NCI-H524 treated with DMSO at 0.1 percent for 48 hours (cell line): ENCODE data around the gene P2RY11.

Experiments used
- DNase-seq: peaks from one replicate; lab custom pipeline; 2025; lab: John Stamatoyannopoulos, UW

The P2RY11 gene, protein sequence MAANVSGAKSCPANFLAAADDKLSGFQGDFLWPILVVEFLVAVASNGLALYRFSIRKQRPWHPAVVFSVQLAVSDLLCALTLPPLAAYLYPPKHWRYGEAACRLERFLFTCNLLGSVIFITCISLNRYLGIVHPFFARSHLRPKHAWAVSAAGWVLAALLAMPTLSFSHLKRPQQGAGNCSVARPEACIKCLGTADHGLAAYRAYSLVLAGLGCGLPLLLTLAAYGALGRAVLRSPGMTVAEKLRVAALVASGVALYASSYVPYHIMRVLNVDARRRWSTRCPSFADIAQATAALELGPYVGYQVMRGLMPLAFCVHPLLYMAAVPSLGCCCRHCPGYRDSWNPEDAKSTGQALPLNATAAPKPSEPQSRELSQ

DNA sequence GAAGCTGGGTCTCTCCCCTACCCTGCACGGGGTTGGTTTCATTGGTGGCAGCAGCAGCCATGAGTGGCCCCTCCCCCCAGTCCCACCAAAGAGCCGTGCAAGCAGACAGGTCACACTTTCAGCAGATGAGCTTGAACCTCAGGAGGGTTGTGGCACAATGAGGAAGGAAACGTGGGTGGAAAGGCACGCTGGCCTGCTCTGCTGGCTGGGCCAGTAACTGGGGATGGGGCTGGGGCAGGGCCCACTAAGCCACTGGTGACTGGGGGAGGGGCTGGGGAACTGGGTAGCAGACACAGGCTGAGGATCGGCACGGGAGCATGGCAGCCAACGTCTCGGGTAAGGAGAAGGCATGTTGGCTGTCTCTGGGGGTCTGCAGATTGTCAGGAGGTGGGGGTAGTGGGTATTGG lies at the start of gene P2RY11:
Gene P2RY11, plus strand, starts transcription at position 289 of the 407 bp plus-strand sequence. Its CDS starts 29 bp downstream, at position 318.
- DNase-seq: no peak

DNA sequence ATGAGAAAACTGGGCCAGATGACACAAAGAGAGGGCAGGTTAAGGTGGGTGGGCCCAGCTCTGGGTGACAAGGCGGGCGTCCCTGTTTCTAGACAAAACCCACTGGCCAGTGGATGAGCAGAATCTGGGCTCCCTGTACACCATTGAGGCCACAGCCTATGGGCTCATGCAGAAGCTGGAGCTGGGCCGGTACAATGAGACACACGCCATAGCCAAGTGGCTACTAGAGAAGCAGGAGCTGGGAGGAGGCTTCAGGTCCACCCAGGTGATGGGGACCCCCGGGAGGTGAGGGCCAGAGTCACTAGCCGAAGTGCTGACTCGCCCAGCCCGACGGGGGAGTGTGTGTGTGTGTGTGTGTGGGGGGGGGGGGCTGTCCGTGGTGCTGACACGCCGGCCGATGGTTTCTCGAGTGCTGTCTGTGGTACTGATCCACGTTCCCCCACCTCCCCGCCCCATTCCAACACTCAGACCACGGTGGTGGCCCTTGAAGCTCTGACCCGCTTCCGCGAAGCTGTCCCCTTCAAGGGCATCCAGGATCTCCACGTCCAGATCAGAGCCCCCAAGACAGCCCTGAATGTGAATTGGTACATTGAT lies 49.7 kb upstream of the P2RY11 start:
- no peak for DNase-seq

DNA sequence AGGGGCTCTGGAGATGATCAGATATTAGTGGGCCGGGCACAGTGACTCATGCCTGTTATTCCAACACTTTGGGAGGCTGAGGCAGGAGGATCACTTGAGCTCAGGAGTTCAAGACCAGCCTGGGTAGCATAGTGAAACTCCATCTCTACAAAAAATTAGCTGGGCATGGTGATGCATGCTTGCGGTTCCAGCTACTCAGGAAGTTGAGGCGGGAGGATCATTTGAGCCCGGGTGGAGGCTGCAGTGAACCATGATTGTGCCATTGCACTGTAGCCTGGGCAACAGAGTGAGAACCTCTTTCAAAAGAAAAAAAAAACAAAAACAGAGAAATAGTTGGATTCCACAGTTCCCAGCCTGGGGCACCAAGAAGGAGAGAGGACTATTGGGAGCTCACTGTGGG lies 43.3 kb upstream of the P2RY11 start:
- no peak for DNase-seq

DNA sequence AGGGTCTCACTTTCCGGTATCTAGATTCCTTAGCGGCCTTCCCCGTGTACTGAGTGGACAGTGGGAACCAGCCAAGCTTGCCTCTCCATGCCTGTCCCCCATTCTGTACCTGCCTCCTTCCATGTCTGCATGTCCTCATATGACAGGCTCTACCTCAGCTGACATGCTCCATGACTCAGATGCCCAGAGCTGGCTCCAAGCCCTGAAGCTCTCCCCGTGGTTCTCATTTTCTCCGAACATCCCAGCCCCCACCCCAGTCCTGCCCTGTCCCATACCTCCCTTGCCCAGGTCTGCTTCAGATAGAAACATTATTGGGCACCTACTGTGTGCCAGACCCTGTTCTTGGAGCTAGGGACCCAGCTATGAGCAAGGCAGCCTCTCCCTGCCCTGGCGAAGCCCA lies 42.4 kb upstream of the P2RY11 start:
- no peak for DNase-seq

DNA sequence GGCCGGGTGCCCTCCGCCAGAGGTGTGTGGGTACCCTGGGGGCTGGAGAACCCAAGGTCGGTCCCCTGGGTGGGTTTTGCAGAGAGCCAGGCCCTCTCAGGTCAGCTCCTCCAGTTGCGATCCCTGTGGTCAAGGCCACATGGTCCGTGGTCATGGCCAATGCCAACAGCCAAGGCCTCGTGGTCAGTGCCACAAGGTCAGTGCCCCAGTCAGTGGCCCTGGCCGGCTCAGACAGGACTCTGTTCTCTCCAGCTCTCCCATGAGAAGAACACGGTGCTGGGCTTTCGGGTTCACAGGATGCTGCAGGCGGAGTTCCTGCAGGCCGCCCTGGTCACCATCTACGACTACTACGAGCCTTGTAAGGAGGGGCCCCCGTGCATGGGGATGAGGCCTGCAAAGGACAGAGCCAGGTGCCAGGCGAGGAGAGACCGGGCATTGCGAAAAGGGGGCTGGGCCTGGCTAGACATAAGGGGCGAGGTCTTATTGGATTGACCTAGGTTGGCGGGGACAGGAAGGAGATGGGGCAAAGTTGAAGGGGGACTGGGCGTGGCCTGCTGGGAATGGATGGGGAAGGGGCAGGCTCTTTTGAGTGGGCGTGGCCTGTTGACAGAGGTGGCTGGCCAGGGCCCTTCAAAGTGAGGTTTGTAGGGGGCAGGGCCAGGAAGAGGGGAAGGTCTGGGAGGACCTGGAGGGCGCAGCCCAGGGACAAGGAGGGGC lies 40.6 kb upstream of the P2RY11 start:
- DNase-seq: no peak

DNA sequence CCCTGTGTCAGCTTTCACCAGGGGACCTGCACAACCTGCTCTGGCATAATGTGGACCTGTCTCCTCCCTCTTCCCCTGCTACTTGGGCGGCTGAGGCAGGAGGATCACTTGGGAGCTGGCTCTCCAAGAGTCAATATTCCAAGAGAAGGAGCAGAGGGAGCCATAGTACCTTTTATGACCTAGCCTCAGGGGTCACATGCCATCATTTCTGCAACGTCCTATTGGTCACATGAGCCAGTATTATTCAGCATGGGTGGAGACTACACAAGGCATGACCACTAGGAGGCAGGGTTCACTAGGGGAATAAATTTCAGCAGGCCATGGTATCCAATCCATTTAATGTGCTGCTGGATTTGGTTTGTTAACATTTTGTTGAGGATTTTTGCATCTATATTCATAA lies 37.3 kb upstream of the P2RY11 start:
- DNase-seq: no peak

DNA sequence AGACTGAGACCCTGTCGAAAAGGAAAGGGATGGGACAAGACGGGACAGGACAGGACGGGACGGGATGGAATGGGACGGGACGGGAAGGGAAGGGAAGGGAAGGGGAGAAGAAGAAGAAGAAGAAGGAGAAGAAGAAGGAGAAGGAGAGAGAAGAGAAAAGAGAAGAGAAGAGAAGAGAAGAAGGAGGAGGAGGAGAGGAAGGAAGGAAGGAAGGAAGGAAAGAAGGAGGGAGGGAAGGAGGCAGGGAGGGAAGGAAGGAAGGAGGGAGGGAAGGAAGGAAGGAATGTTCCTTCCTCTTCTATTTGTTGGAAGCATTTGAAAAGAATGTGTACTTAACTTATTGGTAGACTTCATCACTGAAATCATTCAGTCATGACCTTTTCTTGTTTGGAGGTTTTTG lies 35.0 kb upstream of the P2RY11 start:
- no peak for DNase-seq

DNA sequence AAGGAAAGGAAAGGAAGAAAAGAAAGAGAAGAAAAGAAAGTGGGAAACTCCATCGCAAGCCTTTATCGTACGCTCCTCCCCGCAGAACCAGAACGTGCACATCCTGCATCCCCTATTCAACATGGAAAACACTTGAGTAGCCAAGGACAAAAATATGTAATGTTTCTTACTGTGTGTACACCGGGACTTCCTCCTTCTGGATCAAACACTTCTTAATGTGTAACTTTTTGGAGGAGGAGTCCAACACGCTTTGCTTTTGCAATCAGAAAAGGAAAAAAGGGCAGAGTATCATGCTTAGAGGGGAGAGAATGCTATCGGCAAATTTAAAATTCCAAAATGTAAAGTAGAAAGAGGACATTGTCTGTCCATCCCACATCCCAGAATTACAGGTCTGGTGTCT lies 33.2 kb upstream of the P2RY11 start:
- no peak for DNase-seq

DNA sequence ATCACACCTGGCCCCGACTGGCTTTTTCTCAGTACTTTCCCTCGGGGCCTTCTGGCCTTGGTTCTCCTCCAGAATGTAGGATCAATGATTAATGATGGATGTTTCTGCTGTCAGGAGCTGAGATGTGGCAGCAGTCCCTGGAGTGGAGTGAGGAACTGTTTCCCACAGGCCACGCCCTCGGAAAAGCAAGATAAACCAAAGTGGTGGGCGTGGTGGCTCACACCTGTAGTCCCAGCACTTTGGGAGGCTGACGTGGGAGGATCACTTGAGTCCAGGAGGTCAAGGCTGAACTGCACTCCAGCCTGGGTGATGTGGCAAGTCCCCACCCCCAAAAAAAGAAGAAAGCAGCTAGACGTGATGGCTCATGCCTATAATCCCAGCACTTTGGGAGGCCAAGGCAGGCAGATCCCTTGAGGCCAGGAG lies 32.5 kb upstream of the P2RY11 start:
- no peak for DNase-seq

DNA sequence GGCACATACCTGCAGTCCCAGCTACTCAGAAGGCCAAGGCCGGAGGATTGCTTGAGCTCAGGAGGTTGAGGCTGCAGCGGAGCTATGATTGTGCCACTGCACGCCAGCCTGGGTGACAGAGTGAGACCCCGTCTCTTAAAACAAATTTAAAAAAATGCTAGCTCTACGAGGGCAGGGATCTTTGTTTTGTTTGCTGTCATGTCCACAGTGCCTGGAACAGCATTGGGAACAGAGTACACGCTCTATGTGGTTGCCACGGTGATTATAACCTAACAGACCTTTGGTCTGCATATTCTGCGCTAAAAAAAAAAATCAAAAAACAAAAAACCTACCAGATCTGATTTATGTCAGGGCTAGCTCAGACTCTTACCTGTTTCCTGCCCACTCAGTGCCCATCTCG lies 27.6 kb upstream of the P2RY11 start:
- no peak for DNase-seq

DNA sequence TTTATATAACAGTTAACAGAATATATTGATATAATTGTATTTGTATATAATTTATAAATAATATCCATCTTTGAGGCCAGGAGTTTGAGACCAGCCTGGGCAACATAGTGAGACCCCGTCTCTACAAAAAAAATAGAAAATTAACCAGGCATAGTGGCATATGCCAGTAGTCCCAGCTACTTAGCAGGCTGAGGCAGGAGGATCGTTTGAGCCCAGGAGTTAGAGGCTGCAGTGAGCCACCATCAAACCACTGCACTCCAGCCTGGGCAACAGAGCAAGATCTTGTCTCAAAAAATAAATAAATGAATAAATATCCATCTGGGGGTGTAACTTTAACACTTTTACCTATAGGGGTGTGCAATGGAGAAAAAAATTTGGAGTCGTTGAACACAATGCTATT lies 26.7 kb upstream of the P2RY11 start:
- DNase-seq: no peak

DNA sequence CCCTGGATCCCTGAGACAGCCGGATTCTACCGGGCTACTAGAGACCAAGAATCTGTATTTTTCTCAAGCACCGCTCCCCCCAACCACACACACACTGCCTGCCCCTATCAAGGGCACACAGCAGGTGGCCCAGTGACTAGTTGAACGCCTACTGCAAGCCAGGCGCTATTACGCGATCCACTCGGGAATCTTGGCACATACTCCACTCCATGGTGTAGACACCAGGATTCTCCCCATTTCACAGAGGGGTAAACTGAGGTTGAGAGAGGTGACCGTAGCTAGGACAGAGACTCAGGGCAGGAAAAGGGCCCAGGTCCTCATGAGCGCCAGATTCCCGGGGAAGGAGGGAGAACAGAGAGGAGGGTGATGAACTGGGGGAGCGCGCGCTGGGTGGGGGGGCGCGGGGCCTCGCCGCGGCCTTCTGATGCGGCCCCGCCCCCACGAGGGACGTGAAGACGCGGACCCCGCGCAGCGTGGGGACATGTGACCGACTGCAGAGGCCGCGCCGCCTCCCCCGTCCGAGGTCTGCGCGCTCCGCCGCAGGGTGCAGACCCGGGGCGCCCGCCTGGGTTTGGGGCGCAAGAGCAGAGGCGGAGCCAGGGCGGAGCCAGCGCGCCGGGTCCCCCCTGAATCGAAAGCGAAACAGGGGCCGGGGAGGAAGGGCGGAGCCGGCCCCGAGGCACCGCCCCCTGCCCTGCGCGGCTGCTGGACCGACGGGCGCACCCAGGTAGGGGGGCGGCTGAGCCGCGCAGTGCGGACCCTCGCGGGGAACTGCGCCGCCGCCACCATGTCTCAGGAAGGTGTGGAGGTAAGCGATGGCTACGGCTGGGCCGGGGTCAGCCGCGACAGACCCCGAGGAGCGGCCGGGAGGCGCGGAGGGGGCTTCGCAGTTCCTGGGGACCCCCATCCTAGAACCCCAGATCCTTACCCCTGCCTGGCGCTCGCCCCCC lies 25.6 kb upstream of the P2RY11 start, which contains the start of gene SHFL:
Gene SHFL, plus strand, starts transcription at position 677 of the 950 bp plus-strand sequence. Its CDS starts 111 bp downstream, at position 788.
- DNase-seq: no peak

DNA sequence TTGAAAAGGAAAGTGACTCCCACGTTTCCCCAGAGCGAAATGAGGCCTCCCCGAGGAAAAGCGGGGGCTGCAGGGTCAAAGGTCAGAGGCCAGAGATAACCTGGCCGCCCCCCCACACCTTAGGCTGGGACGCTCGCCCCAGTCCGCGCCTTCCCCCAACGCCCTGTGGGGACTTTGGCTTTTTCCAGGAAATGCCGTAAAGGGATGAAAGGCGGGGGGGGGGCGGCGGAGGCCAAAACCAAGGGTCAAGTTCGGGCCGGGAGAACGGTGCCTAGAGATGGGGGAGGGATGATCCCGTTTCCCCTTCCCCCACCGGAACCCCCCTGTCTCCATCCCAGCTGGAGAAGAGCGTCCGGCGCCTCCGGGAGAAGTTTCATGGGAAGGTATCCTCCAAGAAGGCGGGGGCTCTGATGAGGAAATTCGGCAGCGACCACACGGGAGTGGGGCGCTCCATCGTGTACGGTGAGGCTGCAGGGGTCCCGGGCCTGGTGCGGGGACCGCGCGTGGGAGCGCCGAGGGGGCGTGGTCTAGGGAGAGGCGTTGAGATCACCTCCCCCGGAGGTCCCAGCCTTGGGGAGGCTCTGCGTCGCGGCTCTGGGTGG lies 24.8 kb upstream of the P2RY11 start:
- no peak for DNase-seq

DNA sequence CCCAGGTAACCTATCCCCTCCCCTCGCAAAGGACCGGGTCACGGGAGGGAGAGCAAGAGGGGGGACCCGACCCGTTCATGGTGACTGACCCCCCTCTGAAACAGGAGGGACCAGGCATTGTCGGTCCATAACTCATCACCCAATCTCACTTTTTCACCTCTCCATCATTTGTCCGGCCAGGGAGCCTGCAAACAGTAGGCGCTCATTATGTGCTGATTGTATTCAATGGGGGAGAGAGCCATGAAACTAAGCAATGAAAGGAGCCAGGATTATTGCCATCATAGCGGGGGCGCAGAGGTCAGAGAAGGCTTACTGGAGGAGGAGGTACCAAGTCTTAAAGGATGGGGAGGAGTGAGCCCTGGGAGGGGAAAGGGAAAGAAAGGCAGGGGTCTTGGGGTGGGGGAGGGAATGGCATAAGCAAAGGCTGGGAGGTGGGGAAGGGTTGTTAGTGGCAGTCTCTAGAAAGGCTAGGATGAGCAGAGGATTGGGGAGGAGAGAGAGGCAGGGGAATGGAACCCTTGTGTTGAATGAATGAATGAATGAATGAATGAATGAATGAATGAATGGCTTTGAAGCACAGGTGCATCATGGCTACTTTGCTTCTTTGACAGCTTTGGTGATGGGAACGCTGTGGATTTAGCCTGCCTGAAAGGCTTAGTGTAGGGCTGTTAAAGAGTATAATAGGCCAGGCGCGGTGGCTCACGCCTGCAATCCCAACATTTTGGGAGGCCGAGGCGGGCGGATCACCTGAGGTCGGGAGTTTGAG lies 24.0 kb upstream of the P2RY11 start:
- no peak for DNase-seq

DNA sequence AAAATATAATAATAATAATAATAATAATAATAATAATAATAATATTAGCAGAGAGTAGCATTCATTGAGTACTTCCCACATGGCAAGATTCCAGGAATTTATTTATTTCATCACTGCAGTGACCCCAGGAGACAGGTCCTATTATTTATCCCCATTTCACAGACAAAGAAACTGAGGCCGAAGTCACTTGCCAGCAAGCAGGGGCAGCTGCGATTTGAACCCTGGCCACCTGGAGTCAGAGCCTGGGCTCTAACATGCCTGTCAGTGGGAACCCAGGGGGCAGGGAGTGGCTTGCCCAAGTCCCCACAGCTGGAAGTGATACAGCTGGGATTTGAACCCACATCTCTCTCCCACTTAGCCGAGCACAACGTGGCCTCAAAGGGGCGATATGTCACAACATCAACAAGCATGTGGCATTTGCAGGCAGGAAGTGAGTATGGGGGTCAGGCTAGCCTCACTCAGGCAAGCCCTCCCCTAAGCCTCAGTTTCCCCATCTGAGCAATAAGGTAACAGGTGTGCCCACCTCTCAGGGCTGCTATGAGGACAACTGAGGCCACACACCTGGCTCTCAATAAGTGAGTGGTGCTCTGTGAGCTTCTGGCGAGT lies 22.4 kb upstream of the P2RY11 start:
- DNase-seq: no peak

DNA sequence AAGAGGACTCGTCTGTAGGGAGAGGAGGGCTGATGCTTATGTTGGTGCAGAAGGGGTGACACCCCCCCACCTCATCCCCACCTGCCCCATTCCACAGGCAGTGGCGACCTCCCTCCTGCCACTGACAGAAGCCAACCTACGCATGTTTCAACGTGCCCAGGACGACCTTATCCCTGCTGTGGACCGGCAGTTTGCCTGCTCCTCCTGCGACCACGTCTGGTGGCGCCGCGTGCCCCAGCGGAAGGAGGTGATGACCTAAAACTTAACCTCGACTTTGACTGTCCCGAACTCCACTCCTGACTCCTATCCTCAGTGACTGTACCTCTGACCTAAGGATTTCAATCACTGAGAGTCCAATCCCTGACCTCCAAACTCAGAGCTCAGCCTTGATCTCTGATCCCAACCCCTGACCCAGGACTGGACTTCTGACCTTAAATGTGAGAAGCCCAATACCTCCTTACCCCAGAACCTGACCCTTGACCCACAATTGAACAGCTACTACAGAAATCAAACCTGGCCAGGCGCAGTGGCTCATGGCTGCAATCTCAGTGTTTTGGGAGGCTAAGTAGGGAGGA lies 21.6 kb upstream of the P2RY11 start:
- no peak for DNase-seq

DNA sequence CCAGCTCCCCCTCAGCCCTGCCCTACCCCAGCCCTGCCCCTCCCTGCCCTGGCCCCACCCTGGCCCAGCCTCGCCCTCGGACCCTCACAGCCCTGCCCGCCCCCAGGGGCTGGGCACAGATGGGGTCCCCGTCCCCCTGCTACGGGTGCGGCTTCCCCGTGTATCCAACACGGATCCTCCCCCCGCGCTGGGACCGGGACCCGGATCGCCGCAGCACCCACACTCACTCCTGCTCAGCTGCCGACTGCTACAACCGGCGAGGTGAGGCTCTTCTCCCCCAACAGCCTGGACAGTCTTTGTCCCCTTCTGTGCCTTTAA lies 20.2 kb upstream of the P2RY11 start:
- DNase-seq: no peak

DNA sequence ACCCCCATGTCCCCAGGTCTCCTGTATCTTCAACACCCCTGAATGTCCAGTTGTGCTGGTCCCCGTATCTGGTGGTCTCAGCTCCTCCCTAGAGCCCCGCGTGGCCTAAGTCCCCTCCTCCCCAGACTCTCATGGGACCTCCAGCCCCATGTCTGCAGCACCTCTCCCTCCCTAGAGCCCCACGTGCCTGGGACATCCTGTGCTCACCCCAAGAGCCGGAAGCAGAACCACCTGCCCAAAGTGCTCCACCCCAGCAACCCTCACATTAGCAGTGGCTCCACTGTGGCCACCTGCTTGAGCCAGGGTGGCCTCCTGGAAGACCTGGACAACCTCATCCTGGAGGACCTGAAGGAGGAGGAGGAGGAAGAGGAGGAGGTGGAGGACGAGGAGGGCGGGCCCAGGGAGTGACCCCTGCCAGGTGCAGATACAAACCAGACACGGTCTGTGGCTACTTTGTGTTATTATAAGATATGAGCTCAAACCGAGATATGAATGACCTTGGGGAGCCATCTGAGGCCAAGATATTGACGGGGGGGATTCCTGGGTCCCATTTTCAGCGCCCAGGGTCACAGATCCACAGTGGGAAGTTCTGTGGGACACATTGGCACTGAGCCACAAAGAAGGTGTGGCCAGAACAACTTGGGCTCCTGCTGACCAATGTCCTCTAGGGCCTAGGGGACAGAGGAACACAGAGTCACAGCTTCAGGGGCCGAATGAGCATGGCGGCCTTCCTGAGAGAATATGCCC lies 19.4 kb upstream of the P2RY11 start:
- DNase-seq: no peak

DNA sequence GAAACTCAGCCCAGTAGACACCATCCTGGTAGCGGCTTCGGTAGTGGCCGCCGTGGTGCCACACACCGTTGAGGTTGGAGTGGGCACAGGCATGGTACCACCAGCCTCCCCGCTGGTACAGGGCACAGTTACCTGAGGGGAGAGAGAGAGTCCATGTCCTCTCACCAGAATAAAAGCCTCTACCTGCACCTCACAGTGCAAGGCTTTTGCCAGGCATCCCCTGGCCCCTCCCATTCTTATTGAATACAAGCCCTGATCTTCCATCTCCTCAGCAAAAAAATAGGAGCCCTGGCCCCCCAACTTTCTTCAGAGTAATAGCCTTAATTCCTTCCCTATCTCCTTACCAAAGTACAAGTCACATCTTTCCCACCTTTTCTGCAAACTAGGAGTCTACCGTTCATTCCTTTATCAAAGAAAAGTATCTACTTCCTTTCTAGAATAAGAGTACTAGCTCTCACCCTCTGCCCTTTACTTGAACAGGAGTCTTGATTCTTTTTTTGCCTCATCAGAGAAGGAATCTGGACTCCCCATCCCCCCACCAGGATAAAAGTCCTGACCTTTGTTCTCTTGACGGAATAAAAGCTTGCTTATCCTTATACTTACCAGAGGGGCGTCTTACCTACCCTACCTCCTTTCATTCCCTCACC lies 18.7 kb upstream of the P2RY11 start:
- no peak for DNase-seq
